Upper lobe of right lung (tissue), 1 donor: ENCODE data around the gene MMP17. TPM values are rescaled to one million over a fixed set of nuclear protein-coding genes. Genes with fewer than 3 reads are reported as not detected.

Source experiments
- ATAC-seq: fragments of 200-7000 bp; cut with Tn5 transposase; one replicate; pipeline ENCODE4 v1.9.1; 2020; ENCODE audit warnings: mild to moderate bottlenecking, moderate library complexity
- DNase-seq: peaks from one replicate; pipeline ENCODE4 v3.0.0-alpha.2; 2020
- H3K27ac ChIP-seq: fragments of 200-600 bp; one replicate; pipeline ENCODE4 v1.8.0; 2022
- H3K27me3 ChIP-seq: fragments of 200-600 bp; one replicate; pipeline ENCODE4 v1.8.0; 2022; ENCODE audit warnings: mild to moderate bottlenecking
- H3K36me3 ChIP-seq: fragments of 200-600 bp; one replicate; pipeline ENCODE4 v1.8.0; 2022
- H3K4me1 ChIP-seq: fragments of 200-600 bp; one replicate; pipeline ENCODE4 v1.8.0; 2022
- H3K4me3 ChIP-seq: fragments of 200-600 bp; one replicate; pipeline ENCODE4 v1.8.0; 2022; ENCODE audit warnings: mild to moderate bottlenecking
- H3K9me3 ChIP-seq: fragments of 200-600 bp; one replicate; pipeline ENCODE4 v1.8.0; 2022
- intact Hi-C: fragments of 100-400 bp; cut with DNase I; formaldehyde crosslinking; loops from one replicate; pipeline ENCODE4 v1.11.0; 2022
- total RNA-seq: library from RNA; stranded (reverse); fragmentation: NEBNext Ultra II Directional; extraction: Animal tissue kit (Norgen Biotek cat#: 25700); gene quantifications from one replicate; pipeline ENCODE4 v1.2.1, GENCODE V29; 2021
- TF ChIP-seq, protein P1 (sequence below): fragments of 200-600 bp; IDR thresholded peaks from one replicate; pipeline ENCODE4 v1.8.0; 2022; ENCODE audit warnings: antibody characterized with exemption
- donor health status: DM: no; HTN: yes; CAD: no; lungs with severe emphysema.

MMP17 gene
- total RNA-seq, 1 donor from 2014 or later = 4.1 TPM

GRCh38 chr12:131800594-131801135 lies 27.5 kb upstream of the MMP17 start:
- Histone ChIP-seq H3K36me3 (peaks cover 40% of the 10 kb centered on the region), H3K9me3 (no peaks in the 10 kb centered on the region), H3K4me3 (no peak overlapping the region), H3K27ac (no peak overlapping the region), H3K4me1 (peaks cover 7% of the 10 kb centered on the region), H3K27me3 (no peaks in the 10 kb centered on the region)
- ATAC-seq (no peak), DNase-seq (no peak)
- intact Hi-C loops = no loop called here
- TF ChIP-seq, protein P1, sequence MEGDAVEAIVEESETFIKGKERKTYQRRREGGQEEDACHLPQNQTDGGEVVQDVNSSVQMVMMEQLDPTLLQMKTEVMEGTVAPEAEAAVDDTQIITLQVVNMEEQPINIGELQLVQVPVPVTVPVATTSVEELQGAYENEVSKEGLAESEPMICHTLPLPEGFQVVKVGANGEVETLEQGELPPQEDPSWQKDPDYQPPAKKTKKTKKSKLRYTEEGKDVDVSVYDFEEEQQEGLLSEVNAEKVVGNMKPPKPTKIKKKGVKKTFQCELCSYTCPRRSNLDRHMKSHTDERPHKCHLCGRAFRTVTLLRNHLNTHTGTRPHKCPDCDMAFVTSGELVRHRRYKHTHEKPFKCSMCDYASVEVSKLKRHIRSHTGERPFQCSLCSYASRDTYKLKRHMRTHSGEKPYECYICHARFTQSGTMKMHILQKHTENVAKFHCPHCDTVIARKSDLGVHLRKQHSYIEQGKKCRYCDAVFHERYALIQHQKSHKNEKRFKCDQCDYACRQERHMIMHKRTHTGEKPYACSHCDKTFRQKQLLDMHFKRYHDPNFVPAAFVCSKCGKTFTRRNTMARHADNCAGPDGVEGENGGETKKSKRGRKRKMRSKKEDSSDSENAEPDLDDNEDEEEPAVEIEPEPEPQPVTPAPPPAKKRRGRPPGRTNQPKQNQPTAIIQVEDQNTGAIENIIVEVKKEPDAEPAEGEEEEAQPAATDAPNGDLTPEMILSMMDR = no peak

GRCh38 chr12:131801254-131801866 lies 26.8 kb upstream of the MMP17 start:
- no peak for DNase-seq
- H3K9me3 ChIP-seq = no peaks in the 10 kb centered on the region
- H3K36me3 ChIP-seq = peaks cover 40% of the 10 kb centered on the region
- TF ChIP-seq, protein P1 = no peak
- intact Hi-C loops = no loop called here
- no peak overlapping the region for H3K27ac ChIP-seq
- H3K4me1 ChIP-seq = peaks cover 7% of the 10 kb centered on the region
- ATAC-seq = no peak
- no peak overlapping the region for H3K4me3 ChIP-seq
- no peaks in the 10 kb centered on the region for H3K27me3 ChIP-seq

- Histone ChIP-seq H3K27ac (no peak overlapping the region), H3K27me3 (no peaks in the 10 kb centered on the region), H3K36me3 (peaks cover 21% of the 10 kb centered on the region), H3K4me1 (peaks cover 7% of the 10 kb centered on the region), H3K4me3 (no peak overlapping the region), H3K9me3 (no peaks in the 10 kb centered on the region)
- no peak for DNase-seq
- intact Hi-C loops = no loop called here
- TF ChIP-seq, protein P1 = no peak
- no peak for ATAC-seq
Observed at GRCh38 chr12:131803961-131804521, 24.2 kb upstream of the MMP17 start.

DNA sequence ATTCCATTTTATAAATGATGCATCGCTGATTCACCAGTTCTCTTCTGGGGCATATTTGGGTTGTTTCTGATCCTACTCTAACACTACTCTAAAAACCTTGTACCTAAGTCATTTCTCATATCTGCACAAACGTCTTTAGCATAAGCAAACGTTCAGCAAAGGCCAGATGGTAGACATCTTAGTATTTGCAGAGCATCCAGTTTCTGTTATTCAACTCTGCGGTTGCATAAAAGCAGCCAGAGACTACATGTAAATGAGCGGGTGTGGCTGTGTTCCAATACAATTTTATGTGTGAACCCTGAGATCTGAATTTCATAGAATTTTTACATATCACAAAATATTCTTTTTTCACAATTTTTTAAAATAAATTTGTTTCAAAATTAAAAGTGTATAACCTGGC lies 22.8 kb upstream of the MMP17 start:
- ATAC-seq = no peak
- TF ChIP-seq, protein P1 = no peak
- Histone ChIP-seq H3K36me3 (peaks cover 7% of the 10 kb centered on the region), H3K4me1 (peaks cover 7% of the 10 kb centered on the region), H3K27me3 (no peaks in the 10 kb centered on the region), H3K9me3 (no peaks in the 10 kb centered on the region), H3K4me3 (no peak overlapping the region), H3K27ac (no peak overlapping the region)
- intact Hi-C loops = no loop called here
- no peak for DNase-seq

GRCh38 chr12:131806674-131807073 lies 21.5 kb upstream of the MMP17 start:
- H3K9me3 ChIP-seq = no peaks in the 10 kb centered on the region
- H3K27ac ChIP-seq = no peak overlapping the region
- H3K36me3 ChIP-seq = peaks cover 6% of the 10 kb centered on the region
- H3K4me1 ChIP-seq = peaks cover 7% of the 10 kb centered on the region
- ATAC-seq = no peak
- H3K4me3 ChIP-seq = no peak overlapping the region
- intact Hi-C loops = no loop called here
- TF ChIP-seq, protein P1 = no peak
- no peak for DNase-seq
- no peaks in the 10 kb centered on the region for H3K27me3 ChIP-seq
